Stimulated activated naive CD4-positive, alpha-beta T cell treated with Interleukin-2 at 50 U/mL for 16 hours (primary cell): Measurements from ENCODE around the gene FLT1.

ENCODE experiments used
- DNase-seq: peaks from one replicate; lab custom pipeline; 2025; lab: John Stamatoyannopoulos, UW

Gene FLT1, protein sequence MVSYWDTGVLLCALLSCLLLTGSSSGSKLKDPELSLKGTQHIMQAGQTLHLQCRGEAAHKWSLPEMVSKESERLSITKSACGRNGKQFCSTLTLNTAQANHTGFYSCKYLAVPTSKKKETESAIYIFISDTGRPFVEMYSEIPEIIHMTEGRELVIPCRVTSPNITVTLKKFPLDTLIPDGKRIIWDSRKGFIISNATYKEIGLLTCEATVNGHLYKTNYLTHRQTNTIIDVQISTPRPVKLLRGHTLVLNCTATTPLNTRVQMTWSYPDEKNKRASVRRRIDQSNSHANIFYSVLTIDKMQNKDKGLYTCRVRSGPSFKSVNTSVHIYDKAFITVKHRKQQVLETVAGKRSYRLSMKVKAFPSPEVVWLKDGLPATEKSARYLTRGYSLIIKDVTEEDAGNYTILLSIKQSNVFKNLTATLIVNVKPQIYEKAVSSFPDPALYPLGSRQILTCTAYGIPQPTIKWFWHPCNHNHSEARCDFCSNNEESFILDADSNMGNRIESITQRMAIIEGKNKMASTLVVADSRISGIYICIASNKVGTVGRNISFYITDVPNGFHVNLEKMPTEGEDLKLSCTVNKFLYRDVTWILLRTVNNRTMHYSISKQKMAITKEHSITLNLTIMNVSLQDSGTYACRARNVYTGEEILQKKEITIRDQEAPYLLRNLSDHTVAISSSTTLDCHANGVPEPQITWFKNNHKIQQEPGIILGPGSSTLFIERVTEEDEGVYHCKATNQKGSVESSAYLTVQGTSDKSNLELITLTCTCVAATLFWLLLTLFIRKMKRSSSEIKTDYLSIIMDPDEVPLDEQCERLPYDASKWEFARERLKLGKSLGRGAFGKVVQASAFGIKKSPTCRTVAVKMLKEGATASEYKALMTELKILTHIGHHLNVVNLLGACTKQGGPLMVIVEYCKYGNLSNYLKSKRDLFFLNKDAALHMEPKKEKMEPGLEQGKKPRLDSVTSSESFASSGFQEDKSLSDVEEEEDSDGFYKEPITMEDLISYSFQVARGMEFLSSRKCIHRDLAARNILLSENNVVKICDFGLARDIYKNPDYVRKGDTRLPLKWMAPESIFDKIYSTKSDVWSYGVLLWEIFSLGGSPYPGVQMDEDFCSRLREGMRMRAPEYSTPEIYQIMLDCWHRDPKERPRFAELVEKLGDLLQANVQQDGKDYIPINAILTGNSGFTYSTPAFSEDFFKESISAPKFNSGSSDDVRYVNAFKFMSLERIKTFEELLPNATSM (N-terminal part only)

GRCh38 chr13:28494778-28495537 is at the start of gene FLT1:
TSS of gene FLT1 (minus strand) at chr13:28495128. CDS start at chr13:28494843, 285 bp downstream.
- DNase-seq: no peak

DNA sequence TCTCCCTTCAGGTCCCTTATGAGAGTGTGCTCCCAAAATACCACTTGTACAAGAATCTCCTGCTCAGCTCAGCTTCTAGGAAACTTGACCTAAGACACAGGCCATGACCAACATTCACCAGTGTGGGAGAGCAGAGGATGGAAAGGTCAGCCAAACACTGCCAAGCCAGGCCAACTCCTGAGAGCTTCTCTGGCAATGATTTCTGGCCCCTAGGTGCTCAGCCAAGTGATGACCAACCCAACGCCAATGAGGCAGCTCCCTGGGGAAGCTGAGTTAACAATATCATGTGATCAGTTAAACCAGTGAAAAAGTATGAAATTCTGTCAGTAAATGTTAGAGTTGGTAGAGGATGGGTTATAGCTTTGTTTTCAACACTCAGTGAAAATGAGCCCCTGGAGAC is 49.1 kb upstream of the FLT1 start:
- no peak for DNase-seq

DNA sequence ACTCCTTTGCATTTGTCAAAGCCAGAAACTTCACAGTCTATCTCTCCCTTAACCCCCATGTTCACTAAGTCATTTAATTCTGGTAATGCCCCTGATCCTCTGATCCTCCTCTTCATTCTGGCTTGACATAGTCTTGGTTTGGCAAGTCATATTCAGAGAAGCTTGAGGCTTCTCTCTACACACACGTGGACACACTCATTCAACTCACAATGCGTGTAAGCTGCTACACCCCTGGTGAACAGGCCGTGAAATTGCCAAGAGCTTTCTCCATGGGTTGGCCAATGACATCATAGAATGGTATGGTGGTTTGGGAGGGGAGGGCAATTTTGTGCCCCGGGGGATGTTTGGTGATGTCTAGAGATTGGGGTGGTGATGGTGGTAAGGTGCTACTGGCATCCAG is 47.9 kb upstream of the FLT1 start:
- DNase-seq: no peak

DNA sequence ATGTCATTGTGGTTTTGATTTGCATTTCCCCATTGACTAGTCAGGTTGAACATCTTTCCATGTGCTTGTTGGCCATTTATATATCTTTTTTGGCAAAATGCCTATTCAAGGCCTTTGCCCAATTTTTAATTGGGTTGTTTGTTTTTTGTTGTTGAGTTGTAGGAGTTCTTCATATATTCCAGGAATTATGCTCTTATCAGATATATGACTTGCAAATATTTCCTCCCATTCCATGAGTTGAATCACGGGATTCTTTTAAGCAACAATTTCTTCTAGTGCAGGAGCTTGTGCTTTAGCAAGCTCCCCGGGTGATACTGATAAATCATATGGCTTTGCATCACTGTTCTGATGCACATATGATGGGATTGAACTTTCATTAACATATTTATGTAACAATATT is 47.0 kb upstream of the FLT1 start:
- no peak for DNase-seq

DNA sequence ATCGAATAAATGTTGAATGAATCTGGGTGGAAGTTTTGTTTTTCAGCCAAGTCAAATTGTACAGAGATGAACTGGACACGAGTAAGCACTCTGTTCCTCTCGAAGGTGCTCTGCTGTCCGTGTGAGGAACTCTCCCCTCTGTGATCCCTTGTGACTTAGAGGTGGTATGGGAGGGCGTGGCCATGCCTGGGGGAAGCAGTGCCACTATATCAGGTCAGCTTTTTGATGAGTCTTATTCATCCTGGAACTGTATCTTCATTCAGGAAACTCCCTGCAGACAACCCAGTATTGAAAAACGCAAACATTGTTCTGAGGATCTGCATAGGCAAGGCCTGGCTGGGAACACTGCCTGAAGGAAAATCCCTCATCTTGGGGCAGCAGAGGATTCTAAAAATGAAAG is 45.7 kb upstream of the FLT1 start:
- no peak for DNase-seq

DNA sequence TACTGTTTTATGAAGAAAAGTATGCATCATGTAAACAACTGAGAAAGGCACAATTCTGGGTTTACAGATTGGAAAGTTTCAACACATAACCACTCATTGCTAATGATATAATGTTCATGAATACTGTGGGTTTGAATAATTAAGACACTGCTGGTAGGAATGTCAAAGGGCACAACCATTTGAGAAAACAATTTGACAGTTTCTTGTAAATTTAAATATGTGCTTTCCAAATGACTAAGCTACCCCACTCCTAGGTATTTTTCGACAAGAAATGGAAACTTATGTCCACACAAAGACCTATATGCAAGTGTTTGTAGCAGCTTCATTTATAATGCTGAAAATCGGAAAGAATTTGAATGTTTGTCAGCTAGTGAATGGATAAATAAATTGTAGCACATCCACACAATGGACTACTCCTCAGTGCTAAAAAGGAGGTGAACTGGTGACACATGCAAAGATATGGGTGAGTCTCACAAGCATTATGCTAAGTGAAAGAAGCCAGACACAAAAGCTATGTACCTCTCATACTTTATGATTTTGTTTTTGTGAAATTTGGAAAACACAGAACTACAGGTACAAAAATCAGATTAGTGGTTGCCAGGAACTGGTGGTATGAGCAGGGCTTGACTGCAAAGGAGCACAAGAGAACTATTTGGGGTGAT is 44.8 kb upstream of the FLT1 start:
- no peak for DNase-seq

GRCh38 chr13:28538932-28539331 is 44.0 kb upstream of the FLT1 start:
- DNase-seq: no peak

- DNase-seq: no peak
Observed at GRCh38 chr13:28537171-28537570, 42.2 kb upstream of the FLT1 start.

GRCh38 chr13:28536371-28536770 is 41.4 kb upstream of the FLT1 start:
- no peak for DNase-seq

DNA sequence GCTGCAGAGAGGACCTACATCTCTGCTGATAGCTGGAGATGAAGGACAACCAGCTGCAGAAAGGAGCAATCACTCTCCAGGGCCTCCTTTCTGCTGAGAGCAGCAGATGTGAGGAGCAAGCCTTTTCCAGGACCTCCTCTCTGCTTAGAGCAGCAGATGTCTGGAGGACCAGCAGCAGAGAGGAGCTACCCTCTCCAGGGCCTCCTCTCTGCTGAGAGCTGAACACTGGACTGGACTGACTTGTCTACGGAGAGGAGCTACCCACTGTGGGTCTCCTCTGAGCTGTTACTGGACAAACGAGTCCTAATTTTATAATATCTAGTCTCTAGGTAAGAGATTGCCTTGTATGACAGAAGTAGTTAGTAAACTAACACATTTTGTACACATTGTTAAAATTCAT is 40.8 kb upstream of the FLT1 start:
- DNase-seq: no peak

- DNase-seq: no peak
Observed at GRCh38 chr13:28534801-28535200, 39.9 kb upstream of the FLT1 start.

- DNase-seq: no peak
Observed at GRCh38 chr13:28534210-28534609, 39.3 kb upstream of the FLT1 start.

GRCh38 chr13:28533441-28534166 is 38.7 kb upstream of the FLT1 start:
- no peak for DNase-seq

GRCh38 chr13:28533125-28533436 is 38.2 kb upstream of the FLT1 start:
- DNase-seq: no peak

- no peak for DNase-seq
Observed at GRCh38 chr13:28532388-28533124, 37.6 kb upstream of the FLT1 start.

DNA sequence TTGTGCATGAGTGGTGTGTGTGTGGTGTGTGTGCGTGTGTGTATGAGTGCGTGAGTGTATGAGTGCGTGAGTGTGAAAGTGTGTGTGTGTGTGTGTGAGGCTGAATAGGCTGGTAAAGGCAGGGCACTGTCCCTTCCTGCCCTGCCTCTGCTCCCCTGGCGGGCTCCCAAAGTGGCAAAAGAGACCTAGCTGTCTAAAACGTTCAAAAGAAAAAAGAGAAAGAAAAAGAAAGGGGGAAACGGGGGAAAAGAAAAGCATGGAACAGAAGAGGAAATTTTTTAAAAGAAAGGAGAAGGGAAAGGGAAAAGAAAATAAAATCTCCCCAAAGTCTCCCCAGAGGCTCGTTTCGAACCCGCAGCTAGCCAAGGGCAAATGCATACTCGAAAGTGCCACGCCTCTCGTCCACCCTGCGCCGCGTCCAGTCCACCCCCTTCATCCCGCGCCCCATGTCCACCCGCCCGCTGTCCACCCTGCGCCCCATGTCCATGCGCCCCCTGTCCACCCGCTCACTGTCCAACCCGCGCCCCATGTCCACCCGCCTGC is 37.0 kb upstream of the FLT1 start:
- DNase-seq: no peak

DNA sequence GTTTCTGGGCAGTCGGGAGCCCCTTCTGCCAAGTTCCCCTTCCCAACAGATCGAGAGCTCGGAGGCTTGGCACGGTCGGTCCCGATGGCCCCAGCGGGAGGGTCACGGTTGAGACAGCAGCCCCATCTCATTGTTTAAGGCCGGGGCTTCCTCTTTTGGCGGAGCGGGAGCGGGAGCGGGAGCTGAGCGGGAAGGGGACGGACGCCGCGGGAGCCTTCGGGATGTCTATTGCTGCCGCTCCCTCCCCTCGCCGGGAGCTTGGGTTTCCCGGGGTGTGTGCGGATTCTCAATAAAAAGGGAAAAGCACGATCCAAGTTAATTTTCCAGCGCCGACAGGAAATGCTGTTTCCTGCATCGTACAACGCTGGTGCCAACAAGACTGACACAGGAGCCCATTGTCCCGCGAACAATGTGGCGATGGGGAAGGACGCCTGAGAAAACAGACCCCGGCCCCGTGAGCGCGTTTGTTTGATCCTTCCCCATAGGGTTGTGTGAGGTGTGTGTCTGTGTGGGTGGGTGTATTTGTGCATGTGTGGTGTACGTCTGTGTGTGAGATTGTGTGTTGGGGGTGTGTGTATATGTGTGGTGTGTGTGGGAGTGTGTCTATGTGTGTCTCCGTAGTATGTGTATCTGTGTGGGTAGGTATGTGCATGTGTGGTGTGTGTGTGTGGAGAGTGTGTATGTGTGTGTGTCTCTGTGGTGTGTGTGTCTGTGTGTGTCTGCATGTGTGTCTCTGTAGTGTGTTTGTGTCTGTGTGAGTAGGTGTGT is 36.3 kb upstream of the FLT1 start:
- DNase-seq: no peak

DNA sequence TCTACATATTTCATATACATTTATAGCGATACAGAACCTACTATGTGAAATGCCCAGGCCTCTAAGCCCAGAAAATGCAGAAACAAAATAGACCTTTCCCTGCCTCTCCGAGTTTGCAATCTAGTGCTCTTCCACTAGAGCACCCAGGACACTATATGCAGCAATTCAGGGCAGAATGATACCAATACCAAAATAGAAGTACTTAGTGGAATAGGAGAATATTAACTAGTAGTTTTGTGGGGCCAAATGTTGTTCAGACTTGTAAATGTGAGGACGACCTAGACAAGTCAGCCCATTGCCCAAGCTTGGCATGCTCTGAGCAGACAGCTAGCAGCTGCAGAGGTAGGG is 35.8 kb upstream of the FLT1 start:
- DNase-seq: no peak

DNA sequence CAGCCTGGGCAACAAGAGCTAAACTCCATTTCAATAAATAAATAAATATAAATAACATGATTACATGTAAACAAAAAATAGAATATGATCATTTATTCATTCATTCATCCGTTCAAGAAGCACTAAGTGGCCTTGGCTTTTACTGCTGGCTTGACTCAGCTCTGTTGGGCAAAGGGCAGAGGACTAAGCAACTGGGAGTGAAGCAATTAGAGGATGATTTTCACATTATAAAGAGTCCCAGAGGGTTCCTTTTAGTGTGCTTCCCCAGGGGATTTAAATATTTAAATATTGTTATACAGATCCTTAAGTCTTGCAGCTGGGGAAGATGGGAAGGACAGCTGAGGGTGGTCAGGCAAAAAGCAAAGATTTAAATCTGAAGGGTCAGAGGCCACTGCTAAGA is 34.9 kb upstream of the FLT1 start:
- no peak for DNase-seq
